HepG2 (cell line): ENCODE measurements around the gene THAP2. TPM values are rescaled to one million over a fixed set of nuclear protein-coding genes. Genes with fewer than 3 reads are reported as not detected.

Source experiments
- ATAC-seq: fragments of 200-7000 bp; cut with Tn5 transposase; 3 replicates; pipeline ENCODE4 v1.9.1; 2020; ENCODE audit warnings: mild to moderate bottlenecking, moderate library complexity
- BruUV-seq: library from RNA; stranded (reverse); fragments of 400-500 nt; replicated peaks from 2 replicates; lab custom pipeline; 2021; lab: Mats Ljungman, UMichigan
- CTCF ChIA-PET: fragments of 300-600 bp; formaldehyde crosslinking; extraction: SDS; loops from one replicate; lab custom pipeline; 2021; ENCODE audit warnings: low total read pairs, inconsistent platforms, low intra/inter-chr PET ratio; lab: Yijun Ruan, JAX
- POLR2A ChIA-PET: fragments of 350-600 bp; sonication (Branson Sonifier 250); formaldehyde crosslinking; loops from one replicate; lab custom pipeline; 2020; ENCODE audit warnings: antibody characterized with exemption, inconsistent platforms; lab: Yijun Ruan, JAX
- DNase-seq: peaks from one replicate; pipeline ENCODE4 v3.0.0-alpha.2; 2015; ENCODE audit warnings: low spot score
- FAIRE-seq: peaks from 3 replicates; lab custom pipeline; 2011; peaks lifted over from hg19 to GRCh38; lab: Jason Lieb, UNC
- H2AFZ ChIP-seq: one replicate; pipeline ENCODE4 v1.6.1; 2011; ENCODE audit warnings: low read length, inconsistent platforms
- H3K27ac ChIP-seq: fragments of 300-600 bp; 3 replicates; pipeline ENCODE4 v1.8.0; 2011; ENCODE audit warnings: mixed run types, mild to moderate bottlenecking, mixed read lengths, low read length, inconsistent platforms; ENCODE audit not compliant: insufficient read depth; ENCODE audit errors: extremely low read length
- H3K27me3 ChIP-seq, 2 experiments: fragments of 200-600 bp in 1 of 2; 2 replicates in 1 of 2; 3 replicates in 1 of 2; pipeline versions ENCODE4 v1.6.0 to v1.8.0; 2011; ENCODE audit warnings: low read length in 2 of 2, mild to moderate bottlenecking in 2 of 2, moderate library complexity in 2 of 2, inconsistent platforms in 1 of 2; ENCODE audit not compliant: insufficient read depth in 2 of 2, control insufficient read depth in 1 of 2
- H3K36me3 ChIP-seq, 2 experiments: fragments of 200-600 bp in 1 of 2; replicated peaks in 1 of 2; 2 replicates in 1 of 2; 3 replicates in 1 of 2; pipeline versions ENCODE4 v1.5.1 to v1.8.0; 2011; ENCODE audit warnings: low read length in 2 of 2, inconsistent platforms in 1 of 2; ENCODE audit not compliant: insufficient read depth in 2 of 2, control insufficient read depth in 1 of 2
- H3K4me1 ChIP-seq: 2 replicates; pipeline ENCODE4 v1.5.1; 2012; ENCODE audit warnings: low read length, inconsistent platforms; ENCODE audit not compliant: insufficient read depth
- H3K4me2 ChIP-seq: 2 replicates; pipeline ENCODE4 v1.6.0; 2011; ENCODE audit warnings: low read depth, low read length, inconsistent platforms
- H3K4me3 ChIP-seq, 3 experiments: fragments of 200-600 bp in 1 of 3; sonication (generic), shearing (Covaris generic) in 1 of 3; replicated peaks in 1 of 3; 2 replicates each; pipeline ENCODE4 v1.5.1; 2011 to 2016; ENCODE audit warnings: low read length in 3 of 3, inconsistent platforms in 2 of 3, low read depth in 2 of 3, mild to moderate bottlenecking in 2 of 3, control low read depth in 1 of 3, mixed read lengths in 1 of 3; ENCODE audit not compliant: insufficient read depth in 1 of 3
- H3K79me2 ChIP-seq: one replicate; pipeline ENCODE4 v1.6.1; 2011; ENCODE audit warnings: low read length, inconsistent platforms; ENCODE audit not compliant: insufficient read depth
- H3K9ac ChIP-seq: 2 replicates; pipeline ENCODE4 v1.6.0; 2011; ENCODE audit warnings: mild to moderate bottlenecking, low read depth, low read length, inconsistent platforms; ENCODE audit not compliant: insufficient read depth
- H3K9me3 ChIP-seq: 2 replicates; pipeline ENCODE4 v1.5.1; 2012; ENCODE audit warnings: mild to moderate bottlenecking, low read length
- H4K20me1 ChIP-seq: 2 replicates; pipeline ENCODE4 v1.6.0; 2011; ENCODE audit warnings: inconsistent platforms, mild to moderate bottlenecking, low read length, moderate library complexity; ENCODE audit not compliant: insufficient read depth
- ATF7 ChIP-seq, 2 experiments: fragments of 450-650 bp in 1 of 2; sonication (generic) in 1 of 2; formaldehyde crosslinking in 1 of 2; IDR thresholded peaks; 2 replicates each; pipeline versions ENCODE4 v1.4.0 to v1.6.1; 2016 to 2020; ENCODE audit warnings: antibody characterized with exemption in 1 of 2, mild to moderate bottlenecking in 1 of 2, missing genetic modification reagents in 1 of 2
- CHD2 ChIP-seq: IDR thresholded peaks from 2 replicates; pipeline ENCODE4 v1.6.1; 2011; ENCODE audit warnings: low read depth, low read length, improper control_type of control experiment
- CHD4 ChIP-seq: fragments of 200-600 bp; sonication (generic); IDR thresholded peaks from 2 replicates; pipeline ENCODE4 v1.7.0; 2017; ENCODE audit warnings: mild to moderate bottlenecking, low read length, borderline replicate concordance
- ELK4 ChIP-seq: sonication (generic); formaldehyde crosslinking; IDR thresholded peaks from 2 replicates; pipeline ENCODE4 v1.9.0; 2021; ENCODE audit warnings: missing genetic modification reagents, borderline replicate concordance
- GPBP1L1 ChIP-seq: sonication (generic); formaldehyde crosslinking; IDR thresholded peaks from 2 replicates; pipeline ENCODE4 v1.5.0; 2020; ENCODE audit warnings: mild to moderate bottlenecking, missing genetic modification reagents
- HNF4A ChIP-seq: sonication (generic); formaldehyde crosslinking; IDR thresholded peaks from 2 replicates; pipeline ENCODE4 v1.4.0; 2020; ENCODE audit warnings: missing genetic modification reagents
- NCOA2 ChIP-seq: sonication (generic); formaldehyde crosslinking; IDR thresholded peaks from 2 replicates; pipeline ENCODE4 v1.8.0; 2022; ENCODE audit warnings: inconsistent platforms
- RFXANK ChIP-seq: IDR thresholded peaks from 2 replicates; pipeline ENCODE4 v1.6.1; 2016
- SAP130 ChIP-seq: IDR thresholded peaks from 2 replicates; pipeline ENCODE4 v1.6.1; 2016; ENCODE audit warnings: low read depth
- SOX13 ChIP-seq, 3 experiments: fragments of 450-650 bp in 1 of 3; sonication (generic) in 1 of 3; formaldehyde crosslinking in 1 of 3; IDR thresholded peaks in 2 of 3; conservative IDR thresholded peaks in 1 of 3; 2 replicates each; pipeline versions ENCODE4 v1.5.0 to v1.6.1; 2016 to 2020; ENCODE audit warnings: antibody characterized with exemption in 1 of 3, mild to moderate bottlenecking in 1 of 3, missing compliant biosample characterization in 1 of 3, missing genetic modification reagents in 1 of 3, moderate library complexity in 1 of 3
- SOX5 ChIP-seq: IDR thresholded peaks from 2 replicates; pipeline ENCODE4 v1.6.1; 2016; ENCODE audit warnings: borderline replicate concordance
- TCF7 ChIP-seq: sonication (generic); IDR thresholded peaks from 2 replicates; pipeline ENCODE4 v1.6.1; 2016; ENCODE audit warnings: antibody characterized with exemption, low read depth
- ZBTB21 ChIP-seq: sonication (generic); formaldehyde crosslinking; IDR thresholded peaks from 2 replicates; pipeline ENCODE4 v1.4.0; 2020; ENCODE audit warnings: missing genetic modification reagents
- ZBTB25 ChIP-seq: IDR thresholded peaks from 2 replicates; pipeline ENCODE4 v1.6.1; 2018; ENCODE audit warnings: missing genetic modification reagents
- ZNF18 ChIP-seq: sonication (generic); formaldehyde crosslinking; IDR thresholded peaks from 2 replicates; pipeline ENCODE4 v1.8.0; 2022; ENCODE audit warnings: mild to moderate bottlenecking, missing genetic modification reagents; ENCODE audit not compliant: insufficient replicate concordance
- ZNF678 ChIP-seq: sonication (generic); formaldehyde crosslinking; IDR thresholded peaks from 2 replicates; pipeline ENCODE4 v1.4.0; 2020; ENCODE audit warnings: mild to moderate bottlenecking, missing genetic modification reagents
- ZNF737 ChIP-seq: sonication (generic); formaldehyde crosslinking; IDR thresholded peaks from 2 replicates; pipeline ENCODE4 v1.5.0; 2020; ENCODE audit warnings: missing genetic modification reagents, mild to moderate bottlenecking, borderline replicate concordance
- WGBS: methylation state at CpG from one replicate; pipeline ENCODE4 v1.1.6; 2017; ENCODE audit warnings: low lambda C conversion rate; 5-methylcytosine and 5-hydroxymethylcytosine counted together
- in situ Hi-C: cut with HindIII; loops from 2 replicates; pipeline ENCODE4 v1.10.0; 2017; ENCODE audit warnings: low pct_unique_long_range_greater_than_20kb; ENCODE audit not compliant: extremely low pct_ligation_motif_present
- intact Hi-C: fragments of 100-400 bp; cut with micrococcal nuclease; formaldehyde crosslinking; loops from one replicate; pipeline ENCODE4 v1.10.0; 2022; ENCODE audit not compliant: unreplicated experiment
- polyA plus RNA-seq, 8 experiments: library from polyadenylated mRNA; depleted of rRNA in 3 of 8; stranded (reverse) in 7 of 8; unstranded in 1 of 8; fragments of >200 nt; fragmentation: Illumina TruSeq in 4 of 8; extraction: Trizol in 4 of 8; gene quantifications; 2 replicates each; pipeline versions ENCODE4 v1.2.1 to v1.2.3, GENCODE V29; 2011 to 2016; ENCODE audit warnings: low read depth in 4 of 8, missing spikeins in 1 of 8, mixed read lengths in 1 of 8; ENCODE audit not compliant: insufficient read depth in 1 of 8
- total RNA-seq, 5 experiments: library from RNA; depleted of rRNA; stranded (reverse); fragments of >200 nt; fragmentation: Illumina TruSeq; extraction: Trizol; gene quantifications; 2 replicates each; pipeline ENCODE4 v1.2.3, GENCODE V29; 2016; ENCODE audit warnings: low read depth in 1 of 5

THAP2 gene
- total and polyA plus RNA-seq, 2 of the 13 experiments (the other 11 are each of a cell fraction or from before 2014, with no cell fraction given), result 5.2 to 6.2 TPM

GRCh38 chr12:71626768-71627167 is 37.3 kb upstream of the THAP2 start (continued):
- TF ChIP-seq SOX13 (IDR thresholded peaks at IDR 0.05) (no peak), SOX13 (CRISPR knock-in tag; conservative IDR thresholded peaks at IDR 0.05 in 1 of 2, IDR thresholded peaks at IDR 0.05 in 1 of 2) (peak in 1 of 2 experiments; percentile 40; a peak in 1 of 4 replicates), ZNF18 (CRISPR knock-in tag) (no peak), GPBP1L1 (CRISPR knock-in tag) (no peak), NCOA2 (CRISPR knock-in tag) (peak; percentile 69), SAP130 (0 out of 2 replicates have a peak, but pooled peaks have one; percentile 26), TCF7 (0 out of 2 replicates have a peak, but pooled peaks have one; percentile 17)

GRCh38 chr12:71627438-71628002 is 36.6 kb upstream of the THAP2 start:
- Histone ChIP-seq H4K20me1 (no peaks in the 10 kb centered on the region), H3K27me3 (no peaks in the 10 kb centered on the region), H3K79me2 (no peaks in the 10 kb centered on the region), H3K36me3 (peaks cover 15 to 90% of the 10 kb centered on the region in 2 experiments), H3K4me1 (peaks cover 7% of the 10 kb centered on the region; the same call in 1 of the 2 replicates), H2AFZ (no peak overlapping the region), H3K9me3 (no peaks in the 10 kb centered on the region), H3K9ac (no peak overlapping the region), H3K27ac (no peak overlapping the region), H3K4me3 (no peak overlapping the region), H3K4me2 (no peak overlapping the region)
- intact Hi-C loops, result no loop called here
- in situ Hi-C loops, result no loop called here
- FAIRE-seq (no peak), ATAC-seq (no peak), DNase-seq (no peak)
- ChIA-PET CTCF (no interaction called here), POLR2A (interaction anchor here (1.1 to 1.8 kb wide), 2 partner anchors 37 to 59 kb away, joined by 3 to 4 read pairs; partner anchors contain the start of genes THAP2 and TMEM19)
- no TSS peak for BruUV-seq
- WGBS, result 89% methylated on average over 2 of the region's 2 CpGs
- TF ChIP-seq SOX5 (no peak), ZBTB25 (no peak), RFXANK (CRISPR knock-in tag) (no peak), CHD2 (no peak), CHD4 (no peak), ZNF737 (CRISPR knock-in tag) (no peak), ZNF678 (CRISPR knock-in tag) (no peak), ELK4 (CRISPR knock-in tag) (no peak), ATF7 (IDR thresholded peaks at IDR 0.05) (0 out of 2 replicates have a peak, but pooled peaks have one; percentile 12), ATF7 (CRISPR knock-in tag; IDR thresholded peaks at IDR 0.05) (no peak), HNF4A (no peak), ZBTB21 (CRISPR knock-in tag) (peak; percentile 55; the same call in 1 of the 2 replicates)
